ENCODE results near the gene FDCSP. TPM values are rescaled to one million over a fixed set of nuclear protein-coding genes. Genes with fewer than 3 reads are reported as not detected.

FDCSP gene
- total RNA-seq, 1 donor from 2014 or later = not detected

DNA sequence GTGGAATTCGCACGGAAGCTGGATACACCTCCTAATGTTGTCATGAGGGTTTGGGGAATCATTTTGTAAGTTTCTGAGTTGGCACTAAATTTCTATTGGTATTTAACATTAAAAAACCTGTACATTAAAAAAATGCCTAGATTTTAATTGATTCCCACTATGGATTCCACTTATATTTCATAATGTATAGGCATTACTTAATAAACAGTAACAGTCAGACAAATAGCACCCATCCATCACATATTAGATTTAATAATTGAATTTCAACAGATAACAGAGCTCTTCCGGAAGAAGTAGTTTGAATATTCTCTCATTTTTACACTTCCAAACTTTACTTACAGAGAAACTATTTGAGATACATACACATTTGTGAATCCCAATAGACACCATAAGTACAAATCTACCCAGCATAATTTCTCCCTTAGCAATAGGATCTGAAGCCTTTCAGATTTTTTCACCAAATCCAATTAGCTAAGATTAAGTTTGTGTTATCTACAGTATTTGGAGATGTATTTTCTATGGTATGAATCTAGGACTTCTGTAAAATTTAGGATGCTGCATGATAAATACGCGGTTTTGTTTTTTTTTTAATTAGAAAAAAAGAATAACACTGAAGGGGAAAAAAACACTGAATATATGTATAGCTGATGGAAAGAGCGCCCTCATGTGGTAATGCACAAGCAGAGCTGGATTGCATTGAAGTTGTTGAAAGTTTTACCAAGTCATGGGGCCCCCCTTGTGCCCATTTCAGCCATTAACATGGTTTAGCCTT, 42.6 kb upstream of the FDCSP start:
- H3K4me2 ChIP-seq (ENCODE audit: low read length) = no peak overlapping the region
- Mint-ChIP-seq H3K4me1 (ENCODE audit: low read depth, unreplicated experiment) (no peaks in the 10 kb centered on the region), H3K36me3 (ENCODE audit: low read depth, unreplicated experiment) (no peaks in the 10 kb centered on the region), H3K9me3 (ENCODE audit: unreplicated experiment) (no peaks in the 10 kb centered on the region), H3K4me3 (ENCODE audit: unreplicated experiment) (no peak overlapping the region), H3K27me3 (ENCODE audit: low read depth, unreplicated experiment) (no peaks in the 10 kb centered on the region), H3K27ac (ENCODE audit: unreplicated experiment) (no peak overlapping the region)
- no peaks in the 10 kb centered on the region for H3K9me3 ChIP-seq (ENCODE audit: insufficient read depth, low read depth, low read length)
- no peaks in the 10 kb centered on the region for H3K36me3 ChIP-seq (ENCODE audit: insufficient read depth, low read length)
- no peak overlapping the region for H3K4me3 ChIP-seq (ENCODE audit: insufficient read depth, low read depth, low read length)
- no peak overlapping the region for H2AFZ ChIP-seq (ENCODE audit: low read depth, low read length)
- no peak for TF ChIP-seq EZH2 (IDR thresholded peaks at IDR 0.05; ENCODE audit: insufficient read depth, low read length)
- TF ChIP-seq, protein P1, sequence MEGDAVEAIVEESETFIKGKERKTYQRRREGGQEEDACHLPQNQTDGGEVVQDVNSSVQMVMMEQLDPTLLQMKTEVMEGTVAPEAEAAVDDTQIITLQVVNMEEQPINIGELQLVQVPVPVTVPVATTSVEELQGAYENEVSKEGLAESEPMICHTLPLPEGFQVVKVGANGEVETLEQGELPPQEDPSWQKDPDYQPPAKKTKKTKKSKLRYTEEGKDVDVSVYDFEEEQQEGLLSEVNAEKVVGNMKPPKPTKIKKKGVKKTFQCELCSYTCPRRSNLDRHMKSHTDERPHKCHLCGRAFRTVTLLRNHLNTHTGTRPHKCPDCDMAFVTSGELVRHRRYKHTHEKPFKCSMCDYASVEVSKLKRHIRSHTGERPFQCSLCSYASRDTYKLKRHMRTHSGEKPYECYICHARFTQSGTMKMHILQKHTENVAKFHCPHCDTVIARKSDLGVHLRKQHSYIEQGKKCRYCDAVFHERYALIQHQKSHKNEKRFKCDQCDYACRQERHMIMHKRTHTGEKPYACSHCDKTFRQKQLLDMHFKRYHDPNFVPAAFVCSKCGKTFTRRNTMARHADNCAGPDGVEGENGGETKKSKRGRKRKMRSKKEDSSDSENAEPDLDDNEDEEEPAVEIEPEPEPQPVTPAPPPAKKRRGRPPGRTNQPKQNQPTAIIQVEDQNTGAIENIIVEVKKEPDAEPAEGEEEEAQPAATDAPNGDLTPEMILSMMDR (IDR thresholded peaks at IDR 0.05; ENCODE audit: insufficient read depth, low read depth, low read length) = peak; percentile 87
- no peak overlapping the region for H3K27ac ChIP-seq (ENCODE audit: low read depth, low read length)
- H4K20me1 ChIP-seq (ENCODE audit: insufficient read depth, low read length) = no peaks in the 10 kb centered on the region
- no peak overlapping the region for H3K9ac ChIP-seq (ENCODE audit: low read length)
- no peaks in the 10 kb centered on the region for H3K27me3 ChIP-seq (ENCODE audit: insufficient read depth, low read length)
- H3K4me1 ChIP-seq (ENCODE audit: insufficient read depth, low read length) = no peaks in the 10 kb centered on the region
- FAIRE-seq (no peak), DNase-seq (ENCODE audit: low read depth) (peak; percentile 1)
- H3K79me2 ChIP-seq (ENCODE audit: insufficient read depth, low read length) = no peaks in the 10 kb centered on the region

GRCh38 chr4:70183940-70184246, 42.0 kb upstream of the FDCSP start:
- H3K4me1 Mint-ChIP-seq (ENCODE audit: low read depth, unreplicated experiment) = no peaks in the 10 kb centered on the region
- Histone ChIP-seq H3K9me3 (ENCODE audit: insufficient read depth, low read depth, low read length) (no peaks in the 10 kb centered on the region), H4K20me1 (ENCODE audit: insufficient read depth, low read length) (no peaks in the 10 kb centered on the region), H3K27me3 (ENCODE audit: insufficient read depth, low read length) (no peaks in the 10 kb centered on the region), H3K4me3 (ENCODE audit: insufficient read depth, low read depth, low read length) (no peak overlapping the region), H3K36me3 (ENCODE audit: insufficient read depth, low read length) (no peaks in the 10 kb centered on the region), H3K27ac (ENCODE audit: low read depth, low read length) (no peak overlapping the region), H3K79me2 (ENCODE audit: insufficient read depth, low read length) (no peaks in the 10 kb centered on the region), H2AFZ (ENCODE audit: low read depth, low read length) (no peak overlapping the region), H3K4me1 (ENCODE audit: insufficient read depth, low read length) (no peaks in the 10 kb centered on the region), H3K9ac (ENCODE audit: low read length) (no peak overlapping the region), H3K4me2 (ENCODE audit: low read length) (no peak overlapping the region)
- no peaks in the 10 kb centered on the region for H3K27me3 Mint-ChIP-seq (ENCODE audit: low read depth, unreplicated experiment)
- no peaks in the 10 kb centered on the region for H3K9me3 Mint-ChIP-seq (ENCODE audit: unreplicated experiment)
- H3K4me3 Mint-ChIP-seq (ENCODE audit: unreplicated experiment) = no peak overlapping the region
- H3K27ac Mint-ChIP-seq (ENCODE audit: unreplicated experiment) = no peak overlapping the region
- no peaks in the 10 kb centered on the region for H3K36me3 Mint-ChIP-seq (ENCODE audit: low read depth, unreplicated experiment)
- FAIRE-seq (no peak), DNase-seq (ENCODE audit: low read depth) (no peak)
- TF ChIP-seq, protein P1 (IDR thresholded peaks at IDR 0.05; ENCODE audit: insufficient read depth, low read depth, low read length) = no peak
- no peak for TF ChIP-seq EZH2 (IDR thresholded peaks at IDR 0.05; ENCODE audit: insufficient read depth, low read length)

GRCh38 chr4:70187216-70187615, 38.7 kb upstream of the FDCSP start:
- Histone ChIP-seq H3K27ac (ENCODE audit: low read depth, low read length) (no peak overlapping the region), H3K9ac (ENCODE audit: low read length) (no peak overlapping the region), H3K9me3 (ENCODE audit: insufficient read depth, low read depth, low read length) (no peaks in the 10 kb centered on the region), H3K4me2 (ENCODE audit: low read length) (no peak overlapping the region), H3K4me1 (ENCODE audit: insufficient read depth, low read length) (no peaks in the 10 kb centered on the region), H2AFZ (ENCODE audit: low read depth, low read length) (no peak overlapping the region), H3K4me3 (ENCODE audit: insufficient read depth, low read depth, low read length) (no peak overlapping the region), H3K79me2 (ENCODE audit: insufficient read depth, low read length) (no peaks in the 10 kb centered on the region), H3K27me3 (ENCODE audit: insufficient read depth, low read length) (no peaks in the 10 kb centered on the region), H4K20me1 (ENCODE audit: insufficient read depth, low read length) (no peaks in the 10 kb centered on the region), H3K36me3 (ENCODE audit: insufficient read depth, low read length) (no peaks in the 10 kb centered on the region)
- TF ChIP-seq EZH2 (IDR thresholded peaks at IDR 0.05; ENCODE audit: insufficient read depth, low read length) = no peak
- TF ChIP-seq, protein P1 (IDR thresholded peaks at IDR 0.05; ENCODE audit: insufficient read depth, low read depth, low read length) = no peak
- FAIRE-seq = no peak
- Mint-ChIP-seq H3K4me1 (ENCODE audit: low read depth, unreplicated experiment) (no peaks in the 10 kb centered on the region), H3K36me3 (ENCODE audit: low read depth, unreplicated experiment) (no peaks in the 10 kb centered on the region), H3K4me3 (ENCODE audit: unreplicated experiment) (no peak overlapping the region), H3K27ac (ENCODE audit: unreplicated experiment) (no peak overlapping the region), H3K9me3 (ENCODE audit: unreplicated experiment) (no peaks in the 10 kb centered on the region), H3K27me3 (ENCODE audit: low read depth, unreplicated experiment) (no peaks in the 10 kb centered on the region)
- no peak for DNase-seq (ENCODE audit: low read depth)
